HepG2 (cell line): ENCODE data around the gene PCSK1. TPM values are rescaled to one million over a fixed set of nuclear protein-coding genes. Genes with fewer than 3 reads are reported as not detected.

ENCODE experiments used
- ATAC-seq: fragments of 200-7000 bp; cut with Tn5 transposase; 3 replicates; pipeline ENCODE4 v1.9.1; 2020; ENCODE audit warnings: mild to moderate bottlenecking, moderate library complexity
- BruUV-seq: library from RNA; stranded (reverse); fragments of 400-500 nt; replicated peaks from 2 replicates; lab custom pipeline; 2021; lab: Mats Ljungman, UMichigan
- CTCF ChIA-PET: fragments of 300-600 bp; formaldehyde crosslinking; extraction: SDS; loops from one replicate; lab custom pipeline; 2021; ENCODE audit warnings: low total read pairs, inconsistent platforms, low intra/inter-chr PET ratio; lab: Yijun Ruan, JAX
- POLR2A ChIA-PET: fragments of 350-600 bp; sonication (Branson Sonifier 250); formaldehyde crosslinking; loops from one replicate; lab custom pipeline; 2020; ENCODE audit warnings: antibody characterized with exemption, inconsistent platforms; lab: Yijun Ruan, JAX
- DNase-seq: peaks from one replicate; pipeline ENCODE4 v3.0.0-alpha.2; 2015; ENCODE audit warnings: low spot score
- FAIRE-seq: peaks from 3 replicates; lab custom pipeline; 2011; peaks lifted over from hg19 to GRCh38; lab: Jason Lieb, UNC
- H2AFZ ChIP-seq: one replicate; pipeline ENCODE4 v1.6.1; 2011; ENCODE audit warnings: low read length, inconsistent platforms
- H3K27ac ChIP-seq: fragments of 300-600 bp; 3 replicates; pipeline ENCODE4 v1.8.0; 2011; ENCODE audit warnings: mixed run types, mild to moderate bottlenecking, mixed read lengths, low read length, inconsistent platforms; ENCODE audit not compliant: insufficient read depth; ENCODE audit errors: extremely low read length
- H3K27me3 ChIP-seq, 2 experiments: fragments of 200-600 bp in 1 of 2; 2 replicates in 1 of 2; 3 replicates in 1 of 2; pipeline versions ENCODE4 v1.6.0 to v1.8.0; 2011; ENCODE audit warnings: low read length in 2 of 2, mild to moderate bottlenecking in 2 of 2, moderate library complexity in 2 of 2, inconsistent platforms in 1 of 2; ENCODE audit not compliant: insufficient read depth in 2 of 2, control insufficient read depth in 1 of 2
- H3K36me3 ChIP-seq, 2 experiments: fragments of 200-600 bp in 1 of 2; replicated peaks in 1 of 2; 2 replicates in 1 of 2; 3 replicates in 1 of 2; pipeline versions ENCODE4 v1.5.1 to v1.8.0; 2011; ENCODE audit warnings: low read length in 2 of 2, inconsistent platforms in 1 of 2; ENCODE audit not compliant: insufficient read depth in 2 of 2, control insufficient read depth in 1 of 2
- H3K4me1 ChIP-seq: 2 replicates; pipeline ENCODE4 v1.5.1; 2012; ENCODE audit warnings: low read length, inconsistent platforms; ENCODE audit not compliant: insufficient read depth
- H3K4me2 ChIP-seq: 2 replicates; pipeline ENCODE4 v1.6.0; 2011; ENCODE audit warnings: low read depth, low read length, inconsistent platforms
- H3K4me3 ChIP-seq, 3 experiments: fragments of 200-600 bp in 1 of 3; sonication (generic), shearing (Covaris generic) in 1 of 3; replicated peaks in 1 of 3; 2 replicates each; pipeline ENCODE4 v1.5.1; 2011 to 2016; ENCODE audit warnings: low read length in 3 of 3, inconsistent platforms in 2 of 3, low read depth in 2 of 3, mild to moderate bottlenecking in 2 of 3, control low read depth in 1 of 3, mixed read lengths in 1 of 3; ENCODE audit not compliant: insufficient read depth in 1 of 3
- H3K79me2 ChIP-seq: one replicate; pipeline ENCODE4 v1.6.1; 2011; ENCODE audit warnings: low read length, inconsistent platforms; ENCODE audit not compliant: insufficient read depth
- H3K9ac ChIP-seq: 2 replicates; pipeline ENCODE4 v1.6.0; 2011; ENCODE audit warnings: mild to moderate bottlenecking, low read depth, low read length, inconsistent platforms; ENCODE audit not compliant: insufficient read depth
- H3K9me3 ChIP-seq: 2 replicates; pipeline ENCODE4 v1.5.1; 2012; ENCODE audit warnings: mild to moderate bottlenecking, low read length
- H4K20me1 ChIP-seq: 2 replicates; pipeline ENCODE4 v1.6.0; 2011; ENCODE audit warnings: inconsistent platforms, mild to moderate bottlenecking, low read length, moderate library complexity; ENCODE audit not compliant: insufficient read depth
- ARNTL ChIP-seq: sonication (generic); formaldehyde crosslinking; IDR thresholded peaks from 2 replicates; pipeline ENCODE4 v1.4.0; 2020; ENCODE audit warnings: mild to moderate bottlenecking, missing genetic modification reagents
- ATAD3A ChIP-seq: sonication (generic); formaldehyde crosslinking; IDR thresholded peaks from 2 replicates; pipeline ENCODE4 v1.4.0; 2020; ENCODE audit warnings: missing genetic modification reagents
- CBX1 ChIP-seq: IDR thresholded peaks from one replicate; pipeline ENCODE4 v1.6.1; 2016; ENCODE audit warnings: antibody characterized with exemption, low read depth
- GTF2F1 ChIP-seq: fragments of 150-350 bp; IDR thresholded peaks from 2 replicates; pipeline ENCODE4 v1.6.1; 2014; ENCODE audit warnings: low read length
- HDAC1 ChIP-seq: sonication (generic); formaldehyde crosslinking; IDR thresholded peaks from 2 replicates; pipeline ENCODE4 v1.5.1; 2020; ENCODE audit warnings: mild to moderate bottlenecking, missing genetic modification reagents
- HIC2 ChIP-seq: sonication (generic); formaldehyde crosslinking; IDR thresholded peaks from 2 replicates; pipeline ENCODE4 v1.9.0; 2022; ENCODE audit warnings: low read depth, missing genetic modification reagents
- JDP2 ChIP-seq: sonication (generic); formaldehyde crosslinking; IDR thresholded peaks from 2 replicates; pipeline ENCODE4 v1.8.1; 2022; ENCODE audit warnings: missing genetic modification reagents, borderline replicate concordance
- KLF13 ChIP-seq: sonication (generic); formaldehyde crosslinking; IDR thresholded peaks from 2 replicates; pipeline ENCODE4 v1.4.0; 2020; ENCODE audit warnings: mild to moderate bottlenecking, missing genetic modification reagents
- MAF1 ChIP-seq: sonication (generic); formaldehyde crosslinking; IDR thresholded peaks from 2 replicates; pipeline ENCODE4 v1.5.0; 2020; ENCODE audit warnings: missing genetic modification reagents, borderline replicate concordance
- MNT ChIP-seq: fragments of 450-650 bp; IDR thresholded peaks from 2 replicates; pipeline ENCODE4 v1.6.1; 2016
- NCOA1 ChIP-seq: sonication (generic); formaldehyde crosslinking; IDR thresholded peaks from 2 replicates; pipeline ENCODE4 v1.9.0; 2021; ENCODE audit warnings: missing genetic modification reagents
- NCOA5 ChIP-seq: sonication (generic); formaldehyde crosslinking; IDR thresholded peaks from 2 replicates; pipeline ENCODE4 v1.4.0; 2020; ENCODE audit warnings: missing genetic modification reagents
- PRPF4 ChIP-seq: fragments of 200-400 bp; formaldehyde crosslinking; IDR thresholded peaks from 2 replicates; pipeline ENCODE4 v1.6.1; 2016; ENCODE audit warnings: low read length, low read depth; ENCODE audit not compliant: poor library complexity, severe bottlenecking
- RARA ChIP-seq: IDR thresholded peaks from 2 replicates; pipeline ENCODE4 v1.6.1; 2016; ENCODE audit warnings: missing genetic modification reagents, missing compliant biosample characterization
- SMAD1 ChIP-seq: sonication (generic); formaldehyde crosslinking; IDR thresholded peaks from 2 replicates; pipeline ENCODE4 v1.4.0; 2020; ENCODE audit warnings: missing genetic modification reagents, low read depth, mild to moderate bottlenecking, borderline replicate concordance
- SMARCE1 ChIP-seq: fragments of 450-650 bp; IDR thresholded peaks from 2 replicates; pipeline ENCODE4 v1.6.1; 2017; ENCODE audit warnings: borderline replicate concordance
- TCF7L2 ChIP-seq: IDR thresholded peaks from 2 replicates; pipeline ENCODE4 v1.6.1; 2011; ENCODE audit warnings: mild to moderate bottlenecking, low read depth, low read length, moderate library complexity
- ZBTB8A ChIP-seq: sonication (generic); formaldehyde crosslinking; IDR thresholded peaks from 2 replicates; pipeline ENCODE4 v1.4.0; 2020; ENCODE audit warnings: mild to moderate bottlenecking, low read depth, missing genetic modification reagents, borderline replicate concordance
- ZNF33B ChIP-seq: sonication (generic); formaldehyde crosslinking; IDR thresholded peaks from 2 replicates; pipeline ENCODE4 v1.5.1; 2020; ENCODE audit warnings: mild to moderate bottlenecking, missing genetic modification reagents
- ZNF468 ChIP-seq: sonication (generic); formaldehyde crosslinking; IDR thresholded peaks from 2 replicates; pipeline ENCODE4 v1.8.0; 2022; ENCODE audit warnings: mild to moderate bottlenecking, moderate library complexity, missing genetic modification reagents
- ZNF615 ChIP-seq: sonication (generic); formaldehyde crosslinking; IDR thresholded peaks from 2 replicates; pipeline ENCODE4 v1.5.0; 2020; ENCODE audit warnings: mild to moderate bottlenecking, missing genetic modification reagents, borderline replicate concordance
- ZSCAN12 ChIP-seq: sonication (generic); formaldehyde crosslinking; IDR thresholded peaks from 2 replicates; pipeline ENCODE4 v1.9.0; 2021; ENCODE audit warnings: mild to moderate bottlenecking, missing genetic modification reagents
- ZZZ3 ChIP-seq: sonication (generic); formaldehyde crosslinking; IDR thresholded peaks from 2 replicates; pipeline ENCODE4 v1.4.0; 2020; ENCODE audit warnings: missing genetic modification reagents, mild to moderate bottlenecking, borderline replicate concordance
- WGBS: methylation state at CpG from one replicate; pipeline ENCODE4 v1.1.6; 2017; ENCODE audit warnings: low lambda C conversion rate; 5-methylcytosine and 5-hydroxymethylcytosine counted together
- in situ Hi-C: cut with HindIII; loops from 2 replicates; pipeline ENCODE4 v1.10.0; 2017; ENCODE audit warnings: low pct_unique_long_range_greater_than_20kb; ENCODE audit not compliant: extremely low pct_ligation_motif_present
- intact Hi-C: fragments of 100-400 bp; cut with micrococcal nuclease; formaldehyde crosslinking; loops from one replicate; pipeline ENCODE4 v1.10.0; 2022; ENCODE audit not compliant: unreplicated experiment
- polyA plus RNA-seq, 8 experiments: library from polyadenylated mRNA; depleted of rRNA in 3 of 8; stranded (reverse) in 7 of 8; unstranded in 1 of 8; fragments of >200 nt; fragmentation: Illumina TruSeq in 4 of 8; extraction: Trizol in 4 of 8; gene quantifications; 2 replicates each; pipeline versions ENCODE4 v1.2.1 to v1.2.3, GENCODE V29; 2011 to 2016; ENCODE audit warnings: low read depth in 4 of 8, missing spikeins in 1 of 8, mixed read lengths in 1 of 8; ENCODE audit not compliant: insufficient read depth in 1 of 8
- total RNA-seq, 5 experiments: library from RNA; depleted of rRNA; stranded (reverse); fragments of >200 nt; fragmentation: Illumina TruSeq; extraction: Trizol; gene quantifications; 2 replicates each; pipeline ENCODE4 v1.2.3, GENCODE V29; 2016; ENCODE audit warnings: low read depth in 1 of 5
- TF ChIP-seq, protein P1 (sequence below): sonication (generic); formaldehyde crosslinking; IDR thresholded peaks from 2 replicates; pipeline ENCODE4 v1.9.0; 2021; ENCODE audit warnings: missing genetic modification reagents, mild to moderate bottlenecking, borderline replicate concordance

Gene PCSK1
- total and polyA plus RNA-seq, 2 of the 13 experiments (the other 11 are each of a cell fraction or from before 2014, with no cell fraction given), result not detected

GRCh38 chr5:96354237-96354636, 78.8 kb downstream of the PCSK1 start (continued):
- TF ChIP-seq JDP2 (CRISPR knock-in tag) (no peak), ARNTL (no peak), CBX1 (no peak), KLF13 (CRISPR knock-in tag) (no peak), RARA (CRISPR knock-in tag) (no peak), TCF7L2 (no peak), SMARCE1 (no peak), ZNF615 (no peak), NCOA5 (CRISPR knock-in tag) (no peak), MNT (no peak), MAF1 (no peak)
- TF ChIP-seq, protein P1, sequence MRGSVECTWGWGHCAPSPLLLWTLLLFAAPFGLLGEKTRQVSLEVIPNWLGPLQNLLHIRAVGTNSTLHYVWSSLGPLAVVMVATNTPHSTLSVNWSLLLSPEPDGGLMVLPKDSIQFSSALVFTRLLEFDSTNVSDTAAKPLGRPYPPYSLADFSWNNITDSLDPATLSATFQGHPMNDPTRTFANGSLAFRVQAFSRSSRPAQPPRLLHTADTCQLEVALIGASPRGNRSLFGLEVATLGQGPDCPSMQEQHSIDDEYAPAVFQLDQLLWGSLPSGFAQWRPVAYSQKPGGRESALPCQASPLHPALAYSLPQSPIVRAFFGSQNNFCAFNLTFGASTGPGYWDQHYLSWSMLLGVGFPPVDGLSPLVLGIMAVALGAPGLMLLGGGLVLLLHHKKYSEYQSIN (CRISPR knock-in tag), result no peak

- Histone ChIP-seq H3K36me3 (no peaks in the 10 kb centered on the region), H3K27ac (no peak overlapping the region), H4K20me1 (no peaks in the 10 kb centered on the region), H3K4me1 (peaks cover 12% of the 10 kb centered on the region; the same call in 1 of the 2 replicates), H3K4me2 (no peak overlapping the region), H3K9me3 (no peaks in the 10 kb centered on the region), H2AFZ (no peak overlapping the region), H3K9ac (no peak overlapping the region), H3K79me2 (no peaks in the 10 kb centered on the region), H3K4me3 (no peak overlapping the region), H3K27me3 (no peaks in the 10 kb centered on the region)
- no peak for ATAC-seq
- DNase-seq, result no peak
- BruUV-seq, result no TSS peak
- in situ Hi-C loops (no loop called here), intact Hi-C loops (no loop called here)
- 5% methylated on average over 1 of the region's 1 CpG for WGBS
- FAIRE-seq, result no peak
- ChIA-PET CTCF (no interaction called here), POLR2A (no interaction called here)
- TF ChIP-seq HDAC1 (CRISPR knock-in tag) (no peak), GTF2F1 (no peak), ZNF33B (CRISPR knock-in tag) (no peak), ZSCAN12 (CRISPR knock-in tag) (no peak), HIC2 (no peak), ZZZ3 (CRISPR knock-in tag) (no peak), ZBTB8A (CRISPR knock-in tag) (no peak), NCOA1 (CRISPR knock-in tag) (no peak), ATAD3A (CRISPR knock-in tag) (no peak), PRPF4 (no peak), SMAD1 (CRISPR knock-in tag) (no peak), ZNF468 (CRISPR knock-in tag) (no peak)
These were observed 79.8 kb downstream of the PCSK1 start for GRCh38 chr5:96353220-96353619.
